Heart left ventricle (tissue), 13 donors: ENCODE data around the gene COL8A2.

Experiments
- CTCF ChIP-seq, 12 donors: fragments of 200-600 bp; sonication (generic) in 4 of 12; IDR thresholded peaks; one replicate each; pipeline versions ENCODE4 v1.5.0 to v1.8.0; 2018 to 2022; ENCODE audit warnings: antibody characterized with exemption in 12 of 12, mild to moderate bottlenecking in 5 of 12
- POLR2A ChIP-seq, 2 donors: fragments of 450-650 bp; IDR thresholded peaks; one replicate each; pipeline ENCODE4 v1.6.1; 2017; ENCODE audit warnings: antibody characterized with exemption in 2 of 2, mild to moderate bottlenecking in 2 of 2, moderate library complexity in 2 of 2
- donor health status: ischemic (EF 13 %, LVEDD 7.1; RV severe dilation, severe dysfunction).
- donor health status: DM: no; HTN: yes; CAD: no.
- donor health status: DM: no; HTN: no; CAD: no.
- donor health status: ischemic (EF 25% LVEDD 6.9; RV normal size, moderate dysfunction).
- donor health status: ischemic (EF 25% LVEDD 5.7; RV mildly dilated, moderate dysfunction).
- donor health status: ischemic (EF 35%, LVEDD 5.7; RV mildly dilated, moderate dysfunction).
- donor health status: nonischemic (EF 11% LVEDD 7.7; RV severe dilation, severe dysfunction).
- donor health status: DM: yes; HTN: yes; CAD: no.
- donor health status: PGD.
- donor health status: ischemic (EF 29% LVEDD 5.4; RV normal size, mild dysfunction).
- donor health status: nonischemic (EF 23%, LVEDD 6.1; RV moderate dilation, normal function).

- TF ChIP-seq CTCF (IDR thresholded peaks at IDR 0.05) (no peak), POLR2A (IDR thresholded peaks at IDR 0.05) (no peak)
Measured at GRCh38 chr1:36128905-36129206, 3.8 kb upstream of the COL8A2 start.
